ENCODE data around the gene OLFM1. TPM values are rescaled to one million over a fixed set of nuclear protein-coding genes. Genes with fewer than 3 reads are reported as not detected.
A peak's percentile ranks its signal among the peaks of the same experiment; 100 is the strongest.

OLFM1 gene
- total and polyA plus RNA-seq, 5 donors from 2014 or later, result not detected

- no peaks in the 10 kb centered on the region for H3K4me1 ChIP-seq (ENCODE audit: control insufficient read depth, insufficient read depth, low read length, poor library complexity, severe bottlenecking)
- ATAC-seq (ENCODE audit: low read depth in 2 of 2) (no peak), DNase-seq (peak in 1 of 3 donors; percentile 35)
- H3K4me1 Mint-ChIP-seq, result peaks cover 0 to 6% (median 1%) of the 10 kb centered on the region in 4 donors
- H3K36me3 Mint-ChIP-seq, result no peaks in the 10 kb centered on the region
- H3K4me3 Mint-ChIP-seq, result no peak overlapping the region
- H3K27me3 ChIP-seq (ENCODE audit: control insufficient read depth, insufficient read depth, low read length), result no peaks in the 10 kb centered on the region
- H3K4me3 ChIP-seq (ENCODE audit: low read depth, low read length), result no peak overlapping the region
- peaks cover 0 to 6% (median 0%) of the 10 kb centered on the region in 7 donors for H3K9me3 Mint-ChIP-seq
- H3K27me3 Mint-ChIP-seq, result peaks cover 6% of the 10 kb centered on the region
- H3K36me3 ChIP-seq (ENCODE audit: control insufficient read depth, insufficient read depth, low read length), result no peaks in the 10 kb centered on the region
- no peaks in the 10 kb centered on the region for H3K9me3 ChIP-seq (ENCODE audit: control insufficient read depth in 2 of 2, low read length in 2 of 2)
- no peak overlapping the region for H3K27ac Mint-ChIP-seq
- no peak overlapping the region for H3K27ac ChIP-seq (ENCODE audit: insufficient read depth, low read length, poor library complexity, severe bottlenecking)
Measured at GRCh38 chr9:135130207-135130976, 42.9 kb downstream of the OLFM1 start.

DNA sequence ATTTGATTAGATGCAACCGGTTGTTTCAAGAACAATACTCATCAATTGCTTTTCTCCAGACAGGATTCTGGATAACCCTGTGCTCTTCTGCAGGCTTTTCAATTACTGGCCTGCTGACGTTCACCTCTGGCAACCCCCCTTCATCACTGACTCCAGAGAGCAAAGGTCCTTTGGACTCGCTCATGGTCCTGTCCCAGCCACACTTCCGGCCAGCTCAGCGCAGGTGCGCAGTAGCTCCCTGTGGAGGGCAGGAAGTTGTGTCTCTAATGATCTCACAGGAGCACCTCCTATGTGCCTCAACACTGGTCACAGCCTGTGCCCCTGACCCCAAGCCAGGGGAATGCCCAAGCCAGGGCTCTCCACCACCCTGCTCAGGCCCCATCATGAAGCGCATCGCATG is 44.0 kb downstream of the OLFM1 start:
- H3K9me3 ChIP-seq (ENCODE audit: control insufficient read depth in 2 of 2, low read length in 2 of 2), result no peaks in the 10 kb centered on the region
- Mint-ChIP-seq H3K9me3 (peaks cover 0 to 6% (median 0%) of the 10 kb centered on the region in 7 donors), H3K4me1 (peaks cover 0 to 6% (median 1%) of the 10 kb centered on the region in 4 donors), H3K27me3 (peaks cover 6% of the 10 kb centered on the region), H3K27ac (no peak overlapping the region), H3K4me3 (no peak overlapping the region), H3K36me3 (no peaks in the 10 kb centered on the region)
- no peaks in the 10 kb centered on the region for H3K36me3 ChIP-seq (ENCODE audit: control insufficient read depth, insufficient read depth, low read length)
- no peaks in the 10 kb centered on the region for H3K27me3 ChIP-seq (ENCODE audit: control insufficient read depth, insufficient read depth, low read length)
- H3K4me3 ChIP-seq (ENCODE audit: low read depth, low read length), result no peak overlapping the region
- H3K4me1 ChIP-seq (ENCODE audit: control insufficient read depth, insufficient read depth, low read length, poor library complexity, severe bottlenecking), result no peaks in the 10 kb centered on the region
- no peak overlapping the region for H3K27ac ChIP-seq (ENCODE audit: insufficient read depth, low read length, poor library complexity, severe bottlenecking)
- DNase-seq, result no peak
- ATAC-seq (ENCODE audit: low read depth in 2 of 2), result no peak

- Mint-ChIP-seq H3K27ac (no peak overlapping the region), H3K36me3 (no peaks in the 10 kb centered on the region), H3K27me3 (peaks cover 6% of the 10 kb centered on the region), H3K9me3 (peaks cover 0 to 6% (median 1%) of the 10 kb centered on the region in 7 donors), H3K4me1 (peaks cover 0 to 6% (median 1%) of the 10 kb centered on the region in 4 donors), H3K4me3 (no peak overlapping the region)
- no peaks in the 10 kb centered on the region for H3K4me1 ChIP-seq (ENCODE audit: control insufficient read depth, insufficient read depth, low read length, poor library complexity, severe bottlenecking)
- no peak overlapping the region for H3K27ac ChIP-seq (ENCODE audit: insufficient read depth, low read length, poor library complexity, severe bottlenecking)
- DNase-seq (no peak), ATAC-seq (ENCODE audit: low read depth in 2 of 2) (no peak)
- H3K4me3 ChIP-seq (ENCODE audit: low read depth, low read length), result no peak overlapping the region
- no peaks in the 10 kb centered on the region for H3K27me3 ChIP-seq (ENCODE audit: control insufficient read depth, insufficient read depth, low read length)
- H3K9me3 ChIP-seq (ENCODE audit: control insufficient read depth in 2 of 2, low read length in 2 of 2), result no peaks in the 10 kb centered on the region
- no peaks in the 10 kb centered on the region for H3K36me3 ChIP-seq (ENCODE audit: control insufficient read depth, insufficient read depth, low read length)
Measured at GRCh38 chr9:135132008-135132407, 44.5 kb downstream of the OLFM1 start.

DNA sequence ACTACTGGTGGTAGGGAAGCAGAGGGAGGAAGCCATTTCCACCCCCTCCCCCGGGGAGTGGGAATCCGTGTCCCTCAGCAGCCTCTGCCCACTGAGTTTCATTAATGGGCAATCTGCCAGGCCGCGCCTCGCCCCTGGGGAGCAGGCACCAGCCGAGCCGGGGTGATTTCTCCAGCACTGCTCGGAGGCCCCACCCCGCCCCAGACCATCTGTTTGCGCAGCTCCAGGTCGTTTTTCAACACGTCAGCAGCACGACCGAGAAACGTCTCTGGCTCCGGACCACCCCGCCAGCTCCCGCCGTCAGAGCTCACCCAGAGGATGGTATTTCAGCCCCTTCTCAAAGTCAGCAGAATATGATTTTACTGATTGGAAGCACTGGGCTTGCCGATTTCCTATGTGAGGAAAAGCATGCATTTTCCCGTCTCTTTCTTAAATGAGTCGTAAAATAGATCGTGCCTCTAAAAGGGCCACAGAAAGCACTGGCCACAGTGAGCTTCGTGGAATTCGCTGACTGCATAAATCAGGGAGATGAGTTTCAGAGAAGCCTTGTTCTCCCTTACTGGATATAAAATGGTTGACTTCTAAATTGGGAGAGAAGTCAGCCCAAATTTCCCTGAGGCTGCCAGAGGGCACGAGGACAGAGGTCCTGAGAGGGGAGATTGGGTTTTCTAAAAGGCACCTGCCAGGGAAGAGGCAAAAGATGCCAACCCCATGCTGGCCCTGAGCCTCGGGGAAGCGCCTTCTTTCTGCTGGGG is 47.0 kb downstream of the OLFM1 start:
- peaks cover 0 to 6% (median 1%) of the 10 kb centered on the region in 4 donors for H3K4me1 Mint-ChIP-seq
- H3K27ac Mint-ChIP-seq, result no peak overlapping the region
- H3K27me3 Mint-ChIP-seq, result peaks cover 6% of the 10 kb centered on the region
- no peaks in the 10 kb centered on the region for H3K4me1 ChIP-seq (ENCODE audit: control insufficient read depth, insufficient read depth, low read length, poor library complexity, severe bottlenecking)
- H3K36me3 Mint-ChIP-seq, result no peaks in the 10 kb centered on the region
- no peaks in the 10 kb centered on the region for H3K9me3 ChIP-seq (ENCODE audit: control insufficient read depth in 2 of 2, low read length in 2 of 2)
- ATAC-seq (ENCODE audit: low read depth in 2 of 2), result no peak
- no peak overlapping the region for H3K27ac ChIP-seq (ENCODE audit: insufficient read depth, low read length, poor library complexity, severe bottlenecking)
- no peaks in the 10 kb centered on the region for H3K36me3 ChIP-seq (ENCODE audit: control insufficient read depth, insufficient read depth, low read length)
- H3K4me3 ChIP-seq (ENCODE audit: low read depth, low read length), result no peak overlapping the region
- no peaks in the 10 kb centered on the region for H3K27me3 ChIP-seq (ENCODE audit: control insufficient read depth, insufficient read depth, low read length)
- H3K9me3 Mint-ChIP-seq, result peaks cover 0 to 6% (median 1%) of the 10 kb centered on the region in 7 donors
- no peak for DNase-seq
- no peak overlapping the region for H3K4me3 Mint-ChIP-seq

DNA sequence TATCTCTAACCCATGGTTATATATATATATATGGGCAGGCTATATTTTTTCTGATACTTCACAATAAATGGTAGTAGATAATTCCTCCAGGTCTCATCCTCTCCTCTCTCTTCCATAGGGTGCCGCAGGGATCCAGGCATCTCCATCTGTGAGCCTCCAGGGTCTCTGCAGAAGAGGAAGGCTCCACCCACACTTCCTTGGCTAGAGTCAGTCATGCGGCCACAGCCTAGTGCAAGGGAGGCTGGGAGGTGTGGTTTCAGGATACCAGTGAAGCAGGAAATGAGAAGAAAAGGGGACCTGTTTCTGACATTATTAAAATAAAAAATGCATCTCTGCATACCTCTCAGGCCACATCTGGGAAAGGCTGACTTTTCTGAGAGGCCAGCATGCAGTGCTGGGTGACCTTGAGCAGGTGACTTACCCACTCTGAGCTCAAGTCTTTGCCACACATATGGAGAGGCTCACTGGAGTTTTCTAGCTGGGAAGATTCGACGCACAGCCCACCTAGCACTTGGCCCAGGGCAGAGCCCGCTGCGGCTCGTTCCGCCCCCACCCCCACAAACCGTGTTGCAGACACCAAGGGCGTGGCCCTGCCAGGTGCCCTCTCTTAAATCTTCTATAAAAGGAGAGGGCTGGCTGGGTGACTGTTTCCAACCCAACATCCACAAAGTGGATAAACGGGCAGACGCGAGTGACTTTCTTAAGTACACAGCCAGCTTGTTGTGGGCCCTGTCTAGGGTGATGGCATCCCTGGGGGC is 47.9 kb downstream of the OLFM1 start:
- H3K36me3 Mint-ChIP-seq, result no peaks in the 10 kb centered on the region
- H3K4me3 Mint-ChIP-seq, result no peak overlapping the region
- ATAC-seq (ENCODE audit: low read depth in 2 of 2) (no peak), DNase-seq (no peak)
- no peaks in the 10 kb centered on the region for H3K4me1 Mint-ChIP-seq
- H3K9me3 ChIP-seq (ENCODE audit: control insufficient read depth in 2 of 2, low read length in 2 of 2), result no peaks in the 10 kb centered on the region
- H3K4me3 ChIP-seq (ENCODE audit: low read depth, low read length), result no peak overlapping the region
- peaks cover 0 to 2% (median 0%) of the 10 kb centered on the region in 7 donors for H3K9me3 Mint-ChIP-seq
- peaks cover 6% of the 10 kb centered on the region for H3K27me3 Mint-ChIP-seq
- H3K36me3 ChIP-seq (ENCODE audit: control insufficient read depth, insufficient read depth, low read length), result no peaks in the 10 kb centered on the region
- H3K4me1 ChIP-seq (ENCODE audit: control insufficient read depth, insufficient read depth, low read length, poor library complexity, severe bottlenecking), result no peaks in the 10 kb centered on the region
- no peak overlapping the region for H3K27ac ChIP-seq (ENCODE audit: insufficient read depth, low read length, poor library complexity, severe bottlenecking)
- no peak overlapping the region for H3K27ac Mint-ChIP-seq
- no peaks in the 10 kb centered on the region for H3K27me3 ChIP-seq (ENCODE audit: control insufficient read depth, insufficient read depth, low read length)

DNA sequence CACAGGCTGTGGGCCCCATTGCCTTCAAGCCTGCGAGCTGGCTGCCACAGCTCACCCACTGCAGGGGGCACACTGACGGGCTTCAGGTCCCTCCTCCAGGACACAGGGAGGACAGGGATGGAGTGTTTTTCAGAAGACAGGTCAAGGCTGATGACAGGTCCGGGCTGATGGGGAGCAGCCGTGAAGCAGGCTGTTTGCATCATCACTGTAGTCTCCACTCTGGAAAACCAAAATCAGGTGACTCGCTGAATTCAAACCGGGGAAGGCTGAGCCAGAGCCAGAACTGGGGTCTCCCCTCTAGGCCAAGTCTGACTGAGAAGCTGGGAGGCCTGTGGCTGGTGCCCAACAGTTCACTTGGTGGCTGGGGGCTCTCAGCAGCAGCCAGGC is 48.5 kb downstream of the OLFM1 start:
- Histone ChIP-seq H3K4me3 (ENCODE audit: low read depth, low read length) (no peak overlapping the region), H3K27ac (ENCODE audit: insufficient read depth, low read length, poor library complexity, severe bottlenecking) (no peak overlapping the region), H3K9me3 (ENCODE audit: control insufficient read depth in 2 of 2, low read length in 2 of 2) (no peaks in the 10 kb centered on the region), H3K27me3 (ENCODE audit: control insufficient read depth, insufficient read depth, low read length) (no peaks in the 10 kb centered on the region), H3K36me3 (ENCODE audit: control insufficient read depth, insufficient read depth, low read length) (no peaks in the 10 kb centered on the region), H3K4me1 (ENCODE audit: control insufficient read depth, insufficient read depth, low read length, poor library complexity, severe bottlenecking) (no peaks in the 10 kb centered on the region)
- Mint-ChIP-seq H3K4me3 (no peak overlapping the region), H3K27ac (no peak overlapping the region), H3K27me3 (peaks cover 6% of the 10 kb centered on the region), H3K4me1 (no peaks in the 10 kb centered on the region), H3K9me3 (peaks cover 0 to 3% (median 0%) of the 10 kb centered on the region in 7 donors), H3K36me3 (no peaks in the 10 kb centered on the region)
- no peak for ATAC-seq (ENCODE audit: low read depth in 2 of 2)
- DNase-seq, result no peak

DNA sequence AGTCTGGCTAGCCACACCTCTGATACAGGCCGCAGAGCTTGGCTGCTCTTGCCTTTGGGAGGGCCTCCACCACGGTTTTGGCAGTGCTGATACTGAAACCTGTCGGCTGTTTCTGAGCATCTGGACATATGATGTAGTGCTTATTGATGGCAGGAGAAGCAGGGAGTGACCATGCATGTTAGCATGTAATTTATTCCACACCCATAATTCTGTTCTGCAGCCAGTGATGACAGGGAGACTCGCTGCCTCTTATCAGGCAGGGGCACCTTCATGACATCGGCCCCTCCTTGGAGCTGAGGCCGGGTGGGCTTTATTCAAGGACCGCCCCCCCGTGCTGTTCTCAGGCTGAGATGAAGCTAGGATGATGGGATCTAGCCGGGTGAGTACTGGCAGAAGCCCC is 49.0 kb downstream of the OLFM1 start:
- Mint-ChIP-seq H3K27me3 (peaks cover 6% of the 10 kb centered on the region), H3K27ac (no peak overlapping the region), H3K4me3 (no peak overlapping the region), H3K36me3 (no peaks in the 10 kb centered on the region), H3K9me3 (peaks cover 0 to 2% (median 0%) of the 10 kb centered on the region in 7 donors), H3K4me1 (no peaks in the 10 kb centered on the region)
- Histone ChIP-seq H3K27me3 (ENCODE audit: control insufficient read depth, insufficient read depth, low read length) (no peaks in the 10 kb centered on the region), H3K9me3 (ENCODE audit: control insufficient read depth in 2 of 2, low read length in 2 of 2) (no peaks in the 10 kb centered on the region), H3K36me3 (ENCODE audit: control insufficient read depth, insufficient read depth, low read length) (no peaks in the 10 kb centered on the region), H3K4me3 (ENCODE audit: low read depth, low read length) (no peak overlapping the region), H3K4me1 (ENCODE audit: control insufficient read depth, insufficient read depth, low read length, poor library complexity, severe bottlenecking) (no peaks in the 10 kb centered on the region), H3K27ac (ENCODE audit: insufficient read depth, low read length, poor library complexity, severe bottlenecking) (no peak overlapping the region)
- ATAC-seq (ENCODE audit: low read depth in 2 of 2), result no peak
- no peak for DNase-seq

Measured in CD4-positive, CD25-positive, alpha-beta regulatory T cell (primary cell).